Activated CD4-positive, alpha-beta T cell treated with anti-CD3 and anti-CD28 coated beads, Interleukin-10, Interleukin-2, amounts not matched to agents 100 ng/mL and 50 ng/mL, durations not matched to agents 16 hours and 8 hours (primary cell): ENCODE results near the gene DDX21.
A peak's percentile ranks its signal among the peaks of the same experiment; 100 is the strongest.
"Not testable (repeated sequence)": the region's sequence is repeated elsewhere in the genome, so short reads cannot be mapped to it uniquely, and the experiment has no call there.

Source experiments
- DNase-seq: peaks from one replicate; pipeline ENCODE4 v3.0.0-alpha.2; 2020

Gene DDX21

GRCh38 chr10:68955832-68956532, at the start of gene DDX21:
DDX21 (plus strand) TSS chr10:68956170; CDS start chr10:68956226, 56 bp downstream.
- peak; percentile 95 for DNase-seq

GRCh38 chr10:68924593-68924992, 31.4 kb upstream of the DDX21 start:
- no peak for DNase-seq

GRCh38 chr10:68925489-68925888, 30.5 kb upstream of the DDX21 start:
- no peak for DNase-seq

DNA sequence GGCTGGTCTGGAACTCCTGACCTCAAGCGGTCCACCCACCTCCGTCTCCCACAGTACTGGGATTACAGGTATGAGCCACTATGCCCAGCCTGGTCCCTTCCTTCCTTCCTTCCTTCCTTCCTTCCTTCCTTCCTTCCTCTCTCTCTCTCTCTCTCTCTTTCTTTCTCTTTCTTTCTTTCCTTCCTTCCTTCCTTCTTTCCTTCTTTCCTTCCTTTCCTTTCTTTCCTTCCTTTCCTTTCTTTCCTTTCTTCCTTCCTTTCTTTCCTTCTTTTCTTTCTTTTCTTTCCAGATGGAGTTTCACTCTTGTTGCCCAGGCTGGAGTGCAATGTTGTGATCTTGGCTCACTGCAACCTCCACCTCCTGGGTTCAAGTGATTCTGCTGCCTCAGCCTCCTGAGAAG, 26.8 kb upstream of the DDX21 start:
- not testable (repeated sequence) for DNase-seq

DNA sequence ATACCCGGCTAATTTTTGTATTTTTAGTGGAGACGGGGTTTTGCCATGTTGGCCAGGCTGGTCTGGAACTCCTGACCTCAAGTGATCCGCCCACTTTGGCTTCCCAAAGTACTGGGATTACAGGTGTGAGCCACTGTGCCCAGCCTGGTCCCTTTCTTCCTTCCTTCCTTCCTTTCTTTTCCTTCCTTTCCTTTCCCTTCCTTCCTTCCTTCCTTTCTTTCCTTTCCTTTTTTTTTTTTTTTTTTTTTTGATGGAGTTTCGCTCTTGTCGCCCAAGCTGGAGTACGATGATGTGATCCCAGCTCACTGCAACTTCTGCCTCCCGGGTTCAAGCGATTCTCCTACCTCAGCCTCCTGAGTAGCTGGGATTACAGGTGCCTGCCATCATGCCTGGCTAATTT, 26.1 kb upstream of the DDX21 start:
- not testable (repeated sequence) for DNase-seq

- not testable (repeated sequence) for DNase-seq
Observed at GRCh38 chr10:68932860-68933259, 23.1 kb upstream of the DDX21 start.

GRCh38 chr10:68934994-68935393, 21.0 kb upstream of the DDX21 start:
- DNase-seq = peak; percentile 28

DNA sequence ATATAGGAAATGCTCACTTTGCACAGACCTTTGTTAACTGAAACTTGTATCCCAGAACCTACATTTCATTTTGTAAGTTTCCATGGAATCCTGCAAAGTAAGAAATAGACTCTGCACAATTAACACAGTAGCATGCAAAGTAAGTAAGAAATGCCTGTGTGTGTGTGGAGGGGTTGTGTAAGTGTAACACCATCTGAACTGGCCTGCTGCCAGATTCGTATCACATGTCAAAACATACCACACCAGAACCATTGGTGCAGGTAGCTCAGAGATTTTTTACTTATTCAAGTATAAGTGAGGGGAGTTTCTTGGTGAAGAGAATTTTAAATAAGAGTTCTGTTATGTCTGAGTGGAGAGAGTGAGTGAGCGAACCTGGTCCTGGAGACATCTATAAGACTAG, 17.9 kb upstream of the DDX21 start:
- DNase-seq = no peak

DNA sequence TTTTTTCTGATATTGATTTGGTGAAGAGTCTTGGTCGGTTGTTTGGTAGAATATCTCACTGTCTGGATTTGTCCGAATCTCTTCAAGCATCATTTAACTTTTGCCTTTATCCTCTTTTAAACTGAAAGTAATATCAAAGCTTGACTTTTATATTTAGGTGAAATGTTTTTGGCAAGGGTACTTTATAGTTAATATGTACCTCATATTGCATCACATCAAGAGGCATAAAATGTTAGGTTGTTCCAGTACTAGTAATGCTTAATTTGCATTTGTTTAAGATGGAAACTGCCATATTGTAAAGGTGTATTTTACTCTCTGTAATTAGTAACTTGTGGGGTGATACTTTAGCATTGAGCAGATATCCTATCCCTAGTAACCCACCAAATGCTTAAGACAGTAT, 17.1 kb upstream of the DDX21 start:
- DNase-seq = no peak

DNA sequence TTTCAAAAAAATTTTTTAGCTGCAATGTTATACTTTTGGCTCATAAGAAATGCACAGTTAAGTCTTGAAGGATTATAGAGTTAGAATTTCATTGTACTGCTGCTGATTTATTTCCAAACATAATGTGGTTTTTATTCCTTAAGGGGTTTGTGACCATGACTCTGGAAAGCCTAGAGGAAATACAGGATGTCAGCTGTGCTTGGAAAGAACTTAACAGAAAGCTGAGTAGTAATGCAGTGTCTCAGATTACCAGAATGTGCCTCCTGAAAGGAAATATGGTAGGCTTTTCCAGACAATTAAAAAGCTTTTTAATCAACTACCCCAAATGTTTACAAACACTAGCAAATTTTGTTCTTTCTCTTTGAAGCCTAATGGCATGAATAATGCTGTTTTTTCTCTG, 15.1 kb upstream of the DDX21 start:
- not testable (repeated sequence) for DNase-seq

DNA sequence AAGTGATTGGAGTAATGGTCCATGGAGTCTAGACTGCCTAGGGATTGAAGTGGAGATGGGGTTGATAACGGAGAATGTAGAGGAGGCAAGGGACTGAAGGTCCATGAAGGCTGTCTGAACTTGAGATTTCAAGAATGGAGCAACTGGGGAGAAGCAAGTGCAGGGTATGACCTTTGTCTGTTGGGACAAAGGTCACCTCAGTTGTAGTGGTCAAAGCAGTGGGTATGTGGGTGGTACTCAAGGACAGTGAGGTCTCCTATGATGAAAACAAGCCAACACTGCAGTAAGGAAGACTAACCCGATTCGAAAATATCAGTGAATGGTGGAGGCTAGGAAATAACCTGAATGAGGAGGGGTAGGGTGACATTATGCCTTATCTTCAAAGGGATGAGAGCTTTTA, 5.4 kb upstream of the DDX21 start:
- no peak for DNase-seq

- no peak for DNase-seq
Observed at GRCh38 chr10:68954904-68955303, 1.1 kb upstream of the DDX21 start.

DNA sequence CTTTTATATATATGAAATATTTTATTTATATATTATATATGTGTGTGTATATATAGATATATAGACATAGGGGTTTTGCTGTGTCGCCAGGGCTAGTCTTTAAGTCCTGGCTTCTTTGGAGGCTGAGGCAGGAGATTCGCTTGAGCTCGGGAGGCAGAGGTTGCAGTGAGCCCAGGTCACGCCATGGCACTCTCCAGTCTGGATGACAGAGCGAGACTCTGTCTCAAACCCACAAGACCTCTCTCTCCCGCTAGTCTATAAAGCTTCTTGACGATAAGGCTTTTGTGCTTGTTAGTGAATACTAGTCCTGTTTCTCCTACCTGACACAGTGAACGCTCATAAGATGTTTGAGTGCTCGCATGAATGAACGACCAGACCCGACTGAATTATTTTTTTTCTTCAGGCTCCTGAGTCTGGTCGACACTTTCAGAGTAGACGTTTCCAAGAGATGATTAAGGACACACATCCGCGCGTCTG, 577 bp upstream of the DDX21 start:
- no peak for DNase-seq

GRCh38 chr10:68957284-68957615, 1.3 kb downstream of the DDX21 start:
- no peak for DNase-seq

GRCh38 chr10:68957654-68958053, 1.7 kb downstream of the DDX21 start:
- DNase-seq = no peak

- DNase-seq = no peak
Observed at GRCh38 chr10:68959695-68960527, 3.9 kb downstream of the DDX21 start.

- no peak for DNase-seq
Observed at GRCh38 chr10:68963151-68963550, 7.2 kb downstream of the DDX21 start.

GRCh38 chr10:68973975-68974374, 18.0 kb downstream of the DDX21 start:
- DNase-seq = no peak

- DNase-seq = not testable (repeated sequence)
Observed at GRCh38 chr10:68975936-68976473, 20.0 kb downstream of the DDX21 start.

DNA sequence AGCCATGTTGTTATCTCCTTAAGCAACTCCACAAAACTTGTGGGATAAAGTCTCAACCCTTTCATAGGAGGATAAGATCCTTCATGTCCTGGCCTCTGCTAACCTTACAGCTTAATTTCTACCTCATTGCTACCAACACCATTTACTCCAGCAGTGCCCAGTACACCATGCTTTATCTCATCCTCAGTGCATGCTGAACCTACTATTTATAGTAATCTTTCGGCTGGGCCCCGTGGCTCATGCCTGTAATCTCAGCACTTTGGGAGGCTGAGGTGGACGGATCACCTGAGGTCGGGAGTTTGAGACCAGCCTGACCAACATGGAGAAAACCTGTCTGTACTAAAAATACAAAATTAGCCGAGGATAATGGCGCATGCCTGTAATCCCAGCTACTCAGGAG, 23.8 kb downstream of the DDX21 start:
- DNase-seq = not testable (repeated sequence)

DNA sequence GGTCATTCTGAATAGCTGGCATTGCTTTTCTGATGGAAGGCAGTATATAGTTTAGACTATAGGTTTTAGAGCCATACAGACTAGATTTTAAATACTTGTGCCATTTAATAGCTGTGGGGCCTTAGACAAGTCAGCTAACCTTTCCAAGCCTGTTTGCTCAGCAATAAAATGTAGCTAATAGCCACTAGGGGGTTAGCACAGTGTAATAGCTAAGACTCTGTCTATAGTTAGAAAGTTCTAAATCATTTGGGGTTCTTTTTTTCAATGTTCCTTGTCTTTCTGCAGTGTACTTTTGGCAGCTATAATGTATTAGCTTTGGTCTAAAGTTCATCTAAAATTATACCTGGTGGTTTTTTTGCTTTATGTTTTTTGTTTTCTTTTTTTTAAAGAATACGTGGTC, 25.1 kb downstream of the DDX21 start:
- DNase-seq = no peak

- DNase-seq = no peak
Observed at GRCh38 chr10:68982389-68982788, 26.4 kb downstream of the DDX21 start.

GRCh38 chr10:68987611-68988010, 31.6 kb downstream of the DDX21 start:
- DNase-seq = no peak
